GM21723 (cell line): ENCODE data around the gene ACSL5.
"Not testable (repeated sequence)": the region's sequence is repeated elsewhere in the genome, so short reads cannot be mapped to it uniquely, and the experiment has no call there.

Experiments
- ATAC-seq: cut with Tn5 transposase; IDR thresholded peaks from one replicate; pipeline ENCODE4 v1.9.1; 2021; ENCODE audit warnings: mild to moderate bottlenecking, moderate library complexity; ENCODE audit not compliant: unreplicated experiment

Gene ACSL5

GRCh38 chr10:112460366-112460765, 86.5 kb downstream of the ACSL5 start:
- no peak for ATAC-seq

DNA sequence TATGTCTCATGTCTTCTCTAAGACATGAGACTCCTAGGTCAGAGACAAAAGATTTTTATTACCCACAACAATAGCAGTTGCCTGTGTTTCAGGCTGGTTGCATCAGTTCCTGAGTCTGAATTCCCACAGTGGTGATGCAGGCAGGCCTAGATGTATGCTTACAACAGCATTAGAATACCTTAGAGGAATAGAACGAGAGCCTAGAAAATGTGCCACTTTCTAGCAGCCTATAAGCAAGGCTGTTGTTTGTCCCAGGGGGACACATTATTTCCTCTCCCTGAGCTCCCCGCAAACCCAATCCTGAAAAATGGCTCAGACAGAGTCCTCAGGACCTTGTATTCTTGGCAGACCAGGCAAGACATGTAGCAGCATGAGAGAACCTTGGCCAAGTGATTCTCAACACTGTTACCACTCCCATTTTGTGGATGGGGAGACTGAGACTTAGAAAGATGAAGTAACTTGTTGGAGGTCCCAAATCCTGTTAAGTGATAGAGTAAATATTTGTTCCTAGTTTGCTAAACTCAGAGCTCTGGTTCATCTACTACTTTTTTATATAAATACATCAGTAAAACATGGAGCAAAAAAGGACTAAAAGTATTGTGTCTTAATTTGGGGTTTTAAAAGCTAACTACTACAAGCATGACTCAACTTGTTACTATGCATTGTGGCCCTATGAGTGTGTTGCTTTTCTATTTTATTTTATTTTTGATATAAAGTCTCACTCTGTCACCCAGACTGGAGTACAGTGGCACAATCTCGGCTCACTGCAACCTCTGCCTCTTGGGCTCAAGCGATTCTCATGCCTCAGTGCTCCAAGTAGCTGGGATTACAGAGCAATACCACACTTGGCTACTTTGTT, 87.3 kb downstream of the ACSL5 start:
- ATAC-seq, result no peak

GRCh38 chr10:112464074-112464473, 90.2 kb downstream of the ACSL5 start:
- ATAC-seq, result not testable (repeated sequence)

DNA sequence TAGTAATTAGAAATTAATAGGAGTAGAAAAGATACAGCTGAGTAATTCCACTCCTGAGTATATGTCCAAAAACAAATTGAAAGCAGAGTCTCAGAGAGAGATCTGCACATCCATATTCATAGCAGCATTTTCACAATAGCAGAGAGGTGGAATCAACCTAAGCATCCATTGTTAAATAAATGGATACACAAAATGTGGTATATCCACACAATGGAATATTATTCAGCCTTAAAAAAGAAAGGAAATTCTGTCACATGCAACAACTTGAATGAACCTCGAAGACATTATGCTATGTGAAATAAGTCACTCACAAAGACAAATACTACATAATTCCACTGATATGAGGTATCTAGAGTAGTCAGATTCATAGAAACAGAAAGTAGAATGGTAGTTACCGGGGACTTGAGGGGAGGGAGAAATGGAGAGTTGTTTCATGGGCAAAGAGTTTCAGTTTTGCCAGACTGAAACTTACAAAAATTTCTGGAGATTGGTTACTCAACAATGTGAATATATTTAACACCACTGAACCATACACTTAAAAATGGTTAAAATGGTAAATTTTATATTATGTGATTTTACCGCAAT, 91.5 kb downstream of the ACSL5 start:
- ATAC-seq, result no peak

GRCh38 chr10:112466802-112467201, 92.9 kb downstream of the ACSL5 start:
- no peak for ATAC-seq

- no peak for ATAC-seq
Observed at GRCh38 chr10:112467541-112468075, 93.7 kb downstream of the ACSL5 start.

GRCh38 chr10:112471878-112472487, 98.1 kb downstream of the ACSL5 start:
- peak; percentile 71 for ATAC-seq

- ATAC-seq, result no peak
Observed at GRCh38 chr10:112475575-112476218, 101.8 kb downstream of the ACSL5 start.
